ENCODE results near the gene KRT36. TPM values are rescaled to one million over a fixed set of nuclear protein-coding genes. Genes with fewer than 3 reads are reported as not detected.

The KRT36 gene
- total and polyA plus RNA-seq, 2 of the 8 experiments (the other 6 are each of a cell fraction or from before 2014, with no cell fraction given) = not detected

DNA sequence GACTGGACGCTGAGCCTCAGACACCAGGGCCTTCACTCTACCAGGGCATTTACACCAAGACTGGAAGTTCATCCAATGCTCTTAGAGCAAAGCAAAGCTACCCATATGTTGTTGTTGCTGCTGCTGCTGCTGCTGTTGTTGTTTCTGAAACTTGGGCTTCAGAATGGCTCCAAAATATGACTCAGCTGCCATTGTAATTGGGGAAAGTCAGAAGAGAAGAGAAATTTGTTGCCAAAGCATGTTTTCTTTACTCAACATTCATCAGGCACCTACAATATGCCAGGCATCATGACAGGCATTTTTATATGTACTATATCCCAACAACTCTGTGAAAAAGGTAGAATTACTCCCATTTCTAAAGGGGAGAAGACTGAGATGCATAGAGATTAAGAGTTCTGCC lies 34.5 kb downstream of the KRT36 start:
- no peaks in the 10 kb centered on the region for H3K79me2 ChIP-seq (ENCODE audit: control insufficient read depth in 1 of 2, insufficient read depth in 2 of 2, low read length in 2 of 2)
- ChIA-PET POLR2A (ENCODE audit: partially characterized antibody) (interaction anchor here (0.8 kb wide), 1 partner anchor 14 kb away, joined by 3 read pairs; the partner anchor contains the start of gene KRT38), CTCF (ENCODE audit: partially characterized antibody) (interaction anchor here (0.7 to 1.7 kb wide), 9 partner anchors 11 to 570 kb away, joined by 3 to 7 read pairs (median 3); no protein-coding TSS in a partner anchor)
- 88% methylated on average over 1 of the region's 1 CpG; no CpG with 5 or more reads in 1 of the 2 experiments for WGBS, 2 experiments (ENCODE audit: extremely low coverage in 1 of 2, insufficient coverage in 1 of 2, insufficient read length in 1 of 2, insufficient replicate concordance in 2 of 2, low coverage in 1 of 2, low lambda C conversion rate in 2 of 2, missing lambda C conversion rate in 1 of 2)
- no peak for DNase-seq (ENCODE audit: low read depth in 1 of 2, low spot score in 2 of 2)
- H3K14ac ChIP-seq (ENCODE audit: insufficient read length) = no peak overlapping the region
- no peak overlapping the region for H4K8ac ChIP-seq (ENCODE audit: extremely low read depth, insufficient read depth, low read length)
- H2BK5ac ChIP-seq (ENCODE audit: low read depth, low read length) = no peak overlapping the region
- no peak overlapping the region for H3K23ac ChIP-seq (ENCODE audit: insufficient read length)
- H4K5ac ChIP-seq (ENCODE audit: insufficient read length, low read depth, low read length) = no peak overlapping the region
- H3K27me3 ChIP-seq (replicated peaks in 1 of 4; ENCODE audit: control insufficient read depth in 3 of 4, extremely low read depth in 1 of 4, insufficient read depth in 3 of 4, low read length in 3 of 4) = no peaks in the 10 kb centered on the region
- H2AFZ ChIP-seq (ENCODE audit: low read length) = no peak overlapping the region
- H2BK15ac ChIP-seq (ENCODE audit: low read length) = no peak overlapping the region
- no peaks in the 10 kb centered on the region; the same call in 1 of the 2 replicates for H3K23me2 ChIP-seq (ENCODE audit: low read depth, low read length)
- H3K4me1 ChIP-seq (replicated peaks in 1 of 4; ENCODE audit: control insufficient read depth in 3 of 4, insufficient read depth in 4 of 4, low read length in 3 of 4) = no peaks in the 10 kb centered on the region
- H3K9me3 ChIP-seq (ENCODE audit: insufficient read depth in 2 of 2, low read depth in 1 of 2, low read length in 1 of 2) = peaks cover 3 to 9% of the 10 kb centered on the region in 2 experiments; a peak in 2 of 4 replicates
- H2BK12ac ChIP-seq (ENCODE audit: low read depth, low read length) = no peak overlapping the region
- no peak overlapping the region for H3K56ac ChIP-seq (replicated peaks; ENCODE audit: insufficient read length, low read depth, low read length)
- no peak overlapping the region for H3K4ac ChIP-seq (replicated peaks; ENCODE audit: insufficient read length, low read depth, low read length)
- H3K36me3 ChIP-seq (ENCODE audit: control insufficient read depth in 2 of 4, insufficient read depth in 4 of 4, low read length in 3 of 4) = no peaks in the 10 kb centered on the region
- no peak overlapping the region for H2BK20ac ChIP-seq (ENCODE audit: low read length)
- no peak overlapping the region for H2AK5ac ChIP-seq (ENCODE audit: low read depth, low read length)
- no peak overlapping the region for H3K18ac ChIP-seq (ENCODE audit: extremely low read depth, low read length)
- no peak overlapping the region for H3K27ac ChIP-seq (ENCODE audit: low read depth, low read length)
- no peaks in the 10 kb centered on the region for H4K20me1 ChIP-seq (replicated peaks in 1 of 2; ENCODE audit: control insufficient read depth in 1 of 2, insufficient read depth in 2 of 2, low read length in 2 of 2)
- H3K9ac ChIP-seq (replicated peaks in 1 of 4; ENCODE audit: extremely low read depth in 1 of 4, low read depth in 3 of 4, low read length in 3 of 4) = no peak overlapping the region
- no peak overlapping the region for H3K4me2 ChIP-seq (ENCODE audit: insufficient read depth in 1 of 2, low read depth in 2 of 2, low read length in 2 of 2)
- H3K4me3 ChIP-seq (ENCODE audit: extremely low read depth in 1 of 4, insufficient read depth in 2 of 4, low read depth in 3 of 4, low read length in 4 of 4) = no peak overlapping the region
- no peak for FAIRE-seq
- H2BK120ac ChIP-seq (replicated peaks; ENCODE audit: low read depth, low read length) = no peak overlapping the region
- no peak overlapping the region for H4K91ac ChIP-seq (replicated peaks; ENCODE audit: insufficient read length, low read length)
- no peaks in the 10 kb centered on the region for H3K79me1 ChIP-seq (ENCODE audit: low read depth, low read length)
- TF ChIP-seq BACH1 (IDR thresholded peaks at IDR 0.05; ENCODE audit: low read length) (no peak), RXRA (IDR thresholded peaks at IDR 0.05; ENCODE audit: insufficient read depth, low read depth, low read length) (no peak), EP300 (IDR thresholded peaks at IDR 0.05; ENCODE audit: borderline replicate concordance in 1 of 2, low read depth in 2 of 2, low read length in 2 of 2) (no peak), CHD1 (IDR thresholded peaks at IDR 0.05; ENCODE audit: low read depth, low read length) (no peak), SIRT6 (IDR thresholded peaks at IDR 0.05; ENCODE audit: low read length) (no peak), SUZ12 (IDR thresholded peaks at IDR 0.05; ENCODE audit: low read length) (no peak), SP1 (IDR thresholded peaks at IDR 0.05; ENCODE audit: low read depth, low read length) (no peak), NRF1 (IDR thresholded peaks at IDR 0.05; ENCODE audit: low read depth, low read length) (no peak), SAP30 (IDR thresholded peaks at IDR 0.05; ENCODE audit: insufficient read depth, insufficient replicate concordance, low read length) (no peak), ASH2L (IDR thresholded peaks at IDR 0.05; ENCODE audit: low read length) (no peak), GTF2F1 (IDR thresholded peaks at IDR 0.05; ENCODE audit: borderline replicate concordance, low read depth, low read length) (no peak), MAFK (IDR thresholded peaks at IDR 0.05; ENCODE audit: low read depth, low read length) (no peak), TCF12 (IDR thresholded peaks at IDR 0.05; ENCODE audit: low read depth, low read length) (no peak), EGR1 (IDR thresholded peaks at IDR 0.05; ENCODE audit: borderline replicate concordance, low read depth, low read length) (no peak)
